Liver (tissue), 3 donors: ENCODE measurements around the gene SPTB.

ENCODE experiments used
- CTCF ChIP-seq: fragments of 150-350 bp; IDR thresholded peaks from 2 replicates; pipeline ENCODE4 v1.5.1; 2017; ENCODE audit warnings: improper control_type of control experiment, low read depth, low read length; ENCODE audit not compliant: missing input control
- EGR1 ChIP-seq, 2 donors: IDR thresholded peaks; 2 replicates each; pipeline ENCODE4 v1.6.1; 2016 to 2018; ENCODE audit warnings: antibody characterized with exemption in 2 of 2, low read depth in 2 of 2
- RAD21 ChIP-seq, 2 donors: IDR thresholded peaks; 2 replicates each; pipeline ENCODE4 v1.6.1; 2016; ENCODE audit warnings: antibody characterized with exemption in 2 of 2, mild to moderate bottlenecking in 2 of 2
- REST ChIP-seq: IDR thresholded peaks from 2 replicates; pipeline ENCODE4 v1.6.1; 2016; ENCODE audit warnings: antibody characterized with exemption, mild to moderate bottlenecking
- RXRA ChIP-seq, 2 donors: IDR thresholded peaks; 2 replicates each; pipeline ENCODE4 v1.6.1; 2017 to 2018; ENCODE audit warnings: antibody characterized with exemption in 2 of 2, mild to moderate bottlenecking in 1 of 2
- YY1 ChIP-seq: IDR thresholded peaks from 2 replicates; pipeline ENCODE4 v1.6.1; 2016; ENCODE audit warnings: antibody characterized with exemption, mild to moderate bottlenecking
- donor health status: healthy.
- donor health status: healthy.

- no peak for TF ChIP-seq CTCF
- no peak for TF ChIP-seq YY1
- TF ChIP-seq RAD21 (IDR thresholded peaks at IDR 0.05), result no peak
- no peak for TF ChIP-seq EGR1 (IDR thresholded peaks at IDR 0.05; ENCODE audit: low read depth in 2 of 2)
- no peak for TF ChIP-seq RXRA (IDR thresholded peaks at IDR 0.05)
- TF ChIP-seq REST, result no peak
Measured at GRCh38 chr14:64715146-64715627, 164.5 kb downstream of the SPTB start.
